GM12865 (cell line): ENCODE measurements around the gene PIEZO2.
A peak's percentile ranks its signal among the peaks of the same experiment; 100 is the strongest.

Experiments used
- DNase-seq: peaks from one replicate; pipeline ENCODE4 v3.0.0; 2010; ENCODE audit warnings: low read depth
- H3K4me3 ChIP-seq: 2 replicates; pipeline ENCODE4 v1.5.1; 2011; ENCODE audit warnings: mild to moderate bottlenecking, low read depth, low read length, control low read depth
- CTCF ChIP-seq: IDR thresholded peaks from 2 replicates; pipeline ENCODE4 v1.5.1; 2011; ENCODE audit warnings: low read length, control low read depth, low read depth, inconsistent platforms; ENCODE audit not compliant: insufficient read depth; ENCODE audit errors: missing control alignments

Gene PIEZO2

GRCh38 chr18:11025671-11026070 is 123.7 kb downstream of the PIEZO2 start:
- H3K4me3 ChIP-seq = no peak overlapping the region
- DNase-seq = no peak
- TF ChIP-seq CTCF = no peak

DNA sequence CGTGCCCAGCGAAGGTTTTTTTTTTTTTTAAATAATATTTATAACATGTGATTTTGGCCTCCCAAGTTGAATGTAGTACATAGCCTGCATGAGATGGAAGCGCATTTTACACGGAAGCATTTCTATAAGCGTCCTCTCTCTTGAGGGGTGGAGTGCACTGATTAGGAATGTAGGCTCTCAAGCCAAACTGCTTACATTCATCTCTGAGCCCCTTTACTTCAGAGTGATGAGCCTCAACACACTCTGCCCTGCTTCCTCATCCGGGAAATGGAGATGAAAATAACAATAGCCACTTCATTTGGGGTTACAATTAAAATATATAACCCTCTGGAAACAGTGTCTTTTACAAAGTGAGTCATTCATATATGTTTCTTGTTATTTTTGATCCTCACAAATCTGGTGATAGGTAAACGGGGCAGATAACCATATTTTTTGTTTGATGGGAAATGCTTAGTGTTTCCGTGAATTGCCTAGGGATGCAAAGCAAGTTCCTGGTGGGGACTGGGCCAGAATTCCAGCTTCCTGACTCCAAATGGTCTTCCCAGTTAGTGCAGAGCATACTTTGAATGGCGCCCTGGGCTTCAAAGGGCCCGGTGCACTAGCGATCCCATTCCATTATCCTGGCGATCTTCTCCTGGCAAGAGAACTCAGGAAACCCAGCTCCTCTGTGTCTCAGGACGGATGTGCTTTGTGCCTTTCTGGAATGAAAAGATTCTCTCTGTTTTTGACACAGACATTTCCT is 124.3 kb downstream of the PIEZO2 start:
- no peak overlapping the region for H3K4me3 ChIP-seq
- no peak for TF ChIP-seq CTCF
- no peak for DNase-seq

- H3K4me3 ChIP-seq = no peak overlapping the region
- TF ChIP-seq CTCF = no peak
- DNase-seq = peak; percentile 28
Observed at GRCh38 chr18:11021477-11021876, 127.9 kb downstream of the PIEZO2 start.

DNA sequence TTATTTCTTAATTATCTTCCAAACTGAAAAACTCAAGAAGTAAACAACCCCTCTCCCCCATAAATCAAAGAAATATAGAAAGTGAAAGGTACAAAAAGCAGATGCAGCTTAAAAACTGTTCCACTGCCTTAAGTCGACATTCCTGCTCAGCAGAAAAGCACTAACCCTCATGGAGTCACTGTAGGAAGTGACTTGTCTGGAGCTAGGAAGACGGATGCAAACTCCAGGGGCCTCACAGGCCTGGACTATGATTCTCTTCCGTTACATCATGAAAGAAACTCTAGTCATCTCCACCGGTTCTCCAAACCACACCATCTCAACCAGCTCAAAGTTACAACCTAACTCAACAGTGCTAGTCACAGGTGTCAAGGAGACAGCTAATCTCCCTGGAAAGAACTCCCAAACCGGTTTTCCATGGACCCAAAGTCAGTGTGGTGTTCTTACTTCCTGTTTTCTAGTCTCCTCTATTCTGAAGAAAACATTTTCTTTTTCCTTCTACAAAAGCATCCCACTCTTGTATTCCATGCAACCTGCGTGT is 128.4 kb downstream of the PIEZO2 start:
- DNase-seq = no peak
- no peak for TF ChIP-seq CTCF
- no peak overlapping the region for H3K4me3 ChIP-seq

DNA sequence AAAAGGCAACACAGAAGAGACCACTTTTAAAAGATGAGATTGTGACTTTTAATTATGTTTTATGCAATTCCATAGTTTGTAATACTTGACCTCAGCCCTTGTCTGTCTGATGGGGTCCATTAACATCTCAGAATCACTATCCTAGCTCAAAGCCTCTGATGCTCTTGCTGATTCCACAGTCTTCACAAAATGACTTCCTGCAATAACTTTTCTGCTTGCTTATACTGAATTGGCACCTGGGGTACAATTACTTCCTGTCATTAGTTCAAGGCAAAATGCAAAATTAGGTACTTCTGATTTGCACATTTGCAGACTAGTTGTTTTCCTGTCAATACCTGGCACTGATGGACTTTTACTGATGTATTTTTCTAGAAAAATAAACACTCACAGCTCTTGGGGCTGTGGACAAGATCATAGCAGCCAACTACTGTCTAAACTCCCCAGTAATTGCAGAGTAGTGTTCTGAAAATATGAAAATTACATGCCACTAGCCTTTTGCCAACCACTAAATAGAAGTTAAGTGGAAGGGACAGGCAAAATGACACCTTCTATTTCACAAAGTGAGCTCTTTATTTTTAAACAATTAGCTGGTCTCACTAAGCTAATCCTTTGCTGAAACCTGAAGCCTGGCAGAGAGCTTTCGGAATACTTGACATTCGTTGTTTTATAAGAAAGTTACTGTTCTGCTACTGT is 129.1 kb downstream of the PIEZO2 start:
- no peak for TF ChIP-seq CTCF
- DNase-seq = no peak
- H3K4me3 ChIP-seq = no peak overlapping the region

DNA sequence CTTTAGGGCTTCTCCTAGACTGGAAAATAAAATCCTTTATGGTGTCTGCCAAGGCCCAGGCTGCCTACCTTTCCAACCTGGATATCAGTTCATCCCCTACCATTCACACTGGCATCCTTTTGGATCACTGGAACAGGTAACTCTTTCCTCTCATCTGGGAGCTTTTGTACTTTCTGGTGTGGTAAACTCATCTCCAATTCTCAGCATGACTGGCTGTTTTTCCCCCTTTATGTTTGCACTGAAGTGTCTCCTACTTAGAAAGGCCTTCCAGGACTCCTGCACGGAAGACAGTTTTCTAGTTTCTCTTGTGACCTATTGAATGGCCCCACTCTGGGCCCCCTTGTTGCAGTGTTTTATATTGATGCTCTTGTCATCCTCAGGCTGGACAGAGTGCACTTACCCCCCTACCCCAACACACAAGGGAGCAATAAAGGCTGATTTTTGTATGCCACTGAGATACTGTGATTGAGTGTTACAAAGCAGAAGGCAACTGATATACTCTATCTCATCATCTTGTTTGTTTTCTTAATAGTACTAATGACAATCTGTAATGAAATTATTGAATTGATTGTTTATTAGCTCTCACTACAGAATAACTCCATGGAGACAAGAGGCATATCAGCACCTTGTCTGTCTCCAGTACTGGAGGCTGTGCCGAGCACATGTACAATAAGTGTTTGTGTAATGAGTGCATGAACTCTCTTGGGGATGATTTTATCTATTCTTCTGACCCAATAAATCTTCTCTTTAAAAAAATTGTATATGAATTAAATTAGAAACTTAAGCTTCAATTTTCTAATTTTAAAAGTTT is 129.9 kb downstream of the PIEZO2 start:
- DNase-seq = peak; percentile 30
- TF ChIP-seq CTCF = no peak
- no peak overlapping the region for H3K4me3 ChIP-seq
